ENCODE measurements around the gene TSNAX.
"Not testable (repeated sequence)": the region's sequence is repeated elsewhere in the genome, so short reads cannot be mapped to it uniquely, and the experiment has no call there.

TSNAX gene

DNA sequence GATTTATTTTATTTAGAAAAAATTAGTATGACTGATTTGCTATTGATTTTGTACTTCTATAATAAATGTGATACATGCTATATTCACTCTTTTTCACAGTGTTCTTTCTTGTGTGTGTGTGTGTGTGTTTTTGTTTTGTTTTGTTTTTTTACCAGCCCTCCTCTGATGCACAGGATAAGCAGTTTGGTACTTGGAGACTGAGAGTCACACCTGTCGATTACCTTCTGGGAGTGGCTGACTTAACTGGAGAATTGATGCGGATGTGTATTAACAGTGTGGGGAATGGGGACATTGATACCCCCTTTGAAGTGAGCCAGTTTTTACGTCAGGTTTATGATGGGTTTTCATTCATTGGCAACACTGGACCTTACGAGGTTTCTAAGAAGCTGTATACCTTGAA is 35.9 kb downstream of the TSNAX start:
- no peak for FAIRE-seq

DNA sequence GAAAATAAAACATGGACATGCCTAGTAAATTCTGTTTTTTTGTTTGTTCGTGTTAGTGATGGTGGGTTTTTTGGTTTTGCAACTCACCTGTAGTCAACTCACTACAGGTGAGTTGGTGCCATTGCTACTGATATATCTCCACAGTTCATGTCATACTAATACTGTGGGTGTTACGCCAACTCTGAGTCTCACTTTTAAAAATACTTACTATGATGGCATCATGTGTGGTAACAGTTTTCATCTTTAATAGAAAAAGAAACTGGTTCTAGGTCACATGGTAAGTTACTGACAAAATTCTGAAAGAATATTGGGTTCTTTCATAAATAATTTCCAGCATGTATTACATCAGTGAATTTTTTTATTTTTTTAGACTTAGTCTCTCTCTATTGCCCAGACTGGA is 38.0 kb downstream of the TSNAX start:
- no peak for FAIRE-seq

GRCh38 chr1:231570262-231570661 is 41.8 kb downstream of the TSNAX start:
- FAIRE-seq: not testable (repeated sequence)

DNA sequence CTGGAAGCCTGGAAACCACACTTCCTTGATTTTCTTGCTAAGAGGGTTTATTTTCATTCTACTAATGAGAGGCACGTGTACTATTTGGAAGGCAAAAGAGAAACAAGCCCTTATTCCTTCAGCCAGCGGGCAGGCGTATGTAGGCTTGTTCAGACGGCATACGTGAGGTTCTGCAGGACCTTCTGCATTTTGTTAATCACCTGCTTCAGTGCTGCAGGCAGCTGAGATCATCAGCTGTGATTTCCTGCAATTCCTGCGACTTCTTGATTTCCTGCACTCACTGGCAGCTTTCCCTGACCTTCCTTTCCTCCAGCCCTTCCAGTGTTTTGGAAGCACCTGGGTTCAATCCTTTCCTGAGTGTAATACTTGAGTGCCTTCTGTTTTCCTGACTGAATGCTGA is 43.4 kb downstream of the TSNAX start:
- FAIRE-seq: no peak

DNA sequence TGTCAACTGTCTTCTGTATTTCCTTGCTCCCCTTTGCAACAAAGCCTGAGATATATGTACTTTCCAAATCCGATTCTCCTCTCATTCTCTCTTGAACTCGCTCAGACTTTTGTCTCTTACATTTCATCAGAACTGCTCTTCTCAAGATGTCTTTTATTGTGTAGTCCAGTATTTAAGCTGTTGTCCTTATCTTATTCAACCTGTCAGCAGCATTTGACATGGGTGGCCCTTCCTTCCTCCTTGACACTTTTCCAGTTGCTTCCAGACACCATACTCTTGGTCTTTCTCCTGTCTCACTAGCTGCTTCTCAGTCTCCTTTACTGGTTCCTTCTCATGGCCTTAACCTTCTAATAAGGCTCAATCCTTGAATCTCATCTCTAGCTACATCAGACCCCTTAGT is 47.0 kb downstream of the TSNAX start:
- no peak for FAIRE-seq

DNA sequence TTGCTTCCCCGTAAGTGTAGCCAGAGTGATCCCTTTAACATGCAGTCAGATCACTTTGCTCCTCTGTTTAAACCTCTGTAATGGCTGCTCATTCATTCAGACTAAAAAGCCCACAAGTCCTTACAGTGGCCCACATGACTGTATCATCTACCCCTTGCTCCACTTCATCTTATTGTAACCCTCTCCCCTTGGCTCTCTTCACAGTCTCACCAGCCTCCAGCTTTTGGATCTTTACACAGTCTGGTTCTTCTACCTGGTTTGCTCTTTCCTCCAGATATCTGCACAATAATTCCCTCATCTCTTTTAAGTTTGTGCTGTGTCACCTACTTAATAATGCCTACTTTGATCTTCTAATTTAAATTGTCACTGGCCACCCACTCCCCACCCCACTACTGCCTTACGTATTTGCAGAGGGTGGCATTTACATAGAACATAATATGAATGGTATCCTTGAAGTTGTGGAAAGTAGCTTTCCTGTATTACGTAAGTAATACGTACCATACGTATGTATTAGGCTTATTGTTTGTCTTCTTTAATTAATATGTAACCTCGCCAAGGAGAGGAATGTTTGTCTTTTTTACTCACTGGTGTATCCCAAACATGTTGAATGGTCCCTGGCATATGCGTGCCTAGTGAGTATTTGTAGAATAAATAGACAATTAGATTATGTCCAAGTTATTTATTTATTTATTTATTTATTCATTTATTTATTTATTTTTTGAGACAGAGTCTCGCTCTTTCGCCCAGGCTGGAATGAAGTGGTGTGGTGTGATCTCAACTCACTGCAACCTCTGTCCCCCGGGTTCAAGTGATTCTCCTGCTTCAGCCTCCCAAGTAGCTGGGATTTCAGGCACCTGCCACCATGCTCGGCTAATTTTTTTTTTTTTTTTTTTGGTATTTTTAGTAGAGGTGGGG is 48.6 kb downstream of the TSNAX start:
- no peak for FAIRE-seq

DNA sequence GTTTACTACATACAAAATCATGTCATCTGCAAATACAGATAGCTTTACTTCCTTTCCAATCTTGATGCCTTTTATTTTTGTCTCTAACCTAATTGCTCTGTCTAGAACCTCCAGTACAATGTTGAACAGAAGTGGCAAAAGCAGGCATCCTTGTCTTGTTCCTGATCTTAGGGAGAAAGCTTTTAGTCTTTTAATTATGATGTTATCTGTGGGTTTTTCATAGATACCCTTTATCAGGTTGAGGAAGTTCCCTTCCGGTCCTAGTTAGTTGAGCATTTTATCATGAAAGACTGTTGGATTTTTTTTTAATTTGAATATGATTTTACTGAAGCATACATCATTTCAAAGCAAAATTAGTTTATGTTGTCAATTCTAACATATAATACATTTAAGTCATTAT is 52.4 kb downstream of the TSNAX start:
- no peak for FAIRE-seq

DNA sequence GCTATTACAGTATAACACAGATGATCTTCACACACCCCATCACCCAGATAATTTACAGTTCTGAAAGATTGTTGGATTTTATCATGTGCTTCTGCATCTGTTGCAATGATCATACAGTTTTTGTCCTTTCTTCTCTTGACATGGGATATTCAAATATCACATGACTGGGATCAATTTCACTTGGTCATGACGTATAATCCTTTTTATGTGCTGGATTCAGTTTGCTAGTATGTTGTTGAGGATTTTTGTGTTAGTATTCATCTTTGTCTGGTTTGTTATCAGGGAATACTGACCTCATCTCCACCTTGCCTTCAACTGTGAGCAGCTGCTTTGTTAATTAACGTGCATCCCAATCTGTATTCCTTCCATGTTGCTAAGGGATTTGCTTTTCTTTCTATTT is 53.4 kb downstream of the TSNAX start:
- no peak for FAIRE-seq

DNA sequence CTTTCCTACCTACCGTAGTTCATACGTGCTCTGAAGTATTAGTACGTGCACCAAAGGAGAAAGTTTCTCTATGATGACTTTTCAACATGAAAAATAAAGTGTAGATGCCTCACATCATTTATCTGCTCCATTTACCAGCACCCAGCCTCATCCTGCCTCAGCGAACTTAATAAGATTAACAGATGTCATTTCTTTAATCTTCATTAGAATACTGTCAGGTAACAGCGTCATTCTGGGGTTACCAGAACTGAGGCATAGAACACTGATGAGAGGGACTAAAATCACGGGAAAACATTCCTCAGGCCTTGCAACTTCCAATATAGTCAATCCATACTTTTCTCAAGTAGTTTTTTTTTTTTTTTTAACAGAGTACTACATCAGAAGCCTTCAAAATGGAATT is 54.9 kb downstream of the TSNAX start:
- FAIRE-seq: no peak

DNA sequence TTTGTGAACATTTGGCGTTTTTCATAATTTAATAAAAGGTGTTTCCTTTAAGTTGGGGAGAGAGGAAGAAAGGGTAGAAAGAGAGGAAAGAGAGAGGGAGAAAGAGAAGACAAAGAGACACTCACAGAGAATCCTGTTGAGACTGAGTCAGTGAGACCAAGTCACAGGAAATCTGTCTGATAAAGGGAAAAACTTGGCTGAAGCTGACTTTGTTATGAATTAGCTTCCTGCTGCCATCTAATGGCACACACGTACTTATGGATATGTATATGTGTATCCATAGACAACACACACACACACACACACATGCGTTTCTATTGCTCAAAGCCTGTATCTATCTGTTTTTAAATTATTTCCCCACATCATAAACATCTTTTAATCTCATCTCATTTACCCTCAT is 55.6 kb downstream of the TSNAX start:
- FAIRE-seq: no peak

- no peak for FAIRE-seq
Measured at GRCh38 chr1:231584921-231585320, 56.5 kb downstream of the TSNAX start.

GRCh38 chr1:231590453-231591198 is 62.2 kb downstream of the TSNAX start:
- peak; percentile 12 for FAIRE-seq

DNA sequence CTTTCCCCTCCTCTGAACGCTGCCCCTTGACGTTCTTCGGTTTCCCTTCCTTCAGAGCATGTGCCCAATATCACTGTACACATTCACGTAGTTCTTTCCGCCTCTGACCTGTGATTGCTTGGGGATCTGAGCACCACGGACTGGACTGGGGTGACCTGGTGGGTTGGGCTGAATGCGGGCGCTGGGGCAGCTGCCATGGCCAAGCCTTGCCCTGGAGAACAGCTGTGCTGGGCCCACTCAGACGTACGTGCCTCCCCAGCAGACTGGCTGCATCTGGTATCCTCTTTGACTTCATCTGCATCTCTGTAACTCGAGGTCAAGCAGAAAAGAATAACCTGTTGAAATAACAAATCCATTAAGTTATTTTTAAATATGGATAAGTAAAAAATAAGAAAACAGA is 63.0 kb downstream of the TSNAX start:
- no peak for FAIRE-seq

GRCh38 chr1:231592809-231593208 is 64.3 kb downstream of the TSNAX start:
- FAIRE-seq: no peak

- not testable (repeated sequence) for FAIRE-seq
Measured at GRCh38 chr1:231593264-231593663, 64.8 kb downstream of the TSNAX start.

DNA sequence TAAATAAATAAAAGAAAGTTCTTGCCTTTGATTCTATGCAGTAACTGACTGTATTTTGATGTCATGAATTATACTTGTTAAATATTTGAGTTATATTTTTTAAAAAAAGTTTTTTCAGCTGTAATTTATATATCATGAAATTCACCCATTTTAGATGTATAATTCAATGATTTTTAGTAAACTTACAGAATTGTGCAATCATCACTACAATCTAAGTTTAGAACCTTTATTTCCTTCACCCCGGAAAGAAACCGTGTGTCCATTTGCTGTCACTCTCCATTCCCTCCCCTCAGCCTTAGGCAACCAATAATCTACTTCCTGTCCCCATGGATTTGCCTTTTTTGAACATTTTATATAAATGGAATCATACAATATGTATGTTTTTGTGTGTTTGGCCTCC is 65.7 kb downstream of the TSNAX start:
- FAIRE-seq: no peak

DNA sequence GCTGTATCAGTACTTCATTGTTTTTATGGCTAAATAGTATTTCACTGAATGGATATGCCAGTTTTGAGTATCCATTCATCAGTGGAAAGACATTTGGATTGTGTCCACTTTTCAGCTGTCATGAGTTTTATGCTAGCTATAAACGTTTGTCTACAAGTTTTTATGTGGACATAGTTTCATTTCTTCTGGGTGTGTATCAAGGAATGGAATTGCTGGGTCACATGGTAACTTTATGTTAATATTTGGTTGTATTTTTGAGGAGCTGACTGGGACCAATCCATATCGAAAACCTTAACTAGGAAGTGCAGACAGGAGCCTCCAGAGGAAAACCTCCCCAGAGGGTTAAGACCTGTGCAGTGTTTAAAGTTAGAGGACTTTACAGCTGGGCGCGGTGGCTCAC is 66.3 kb downstream of the TSNAX start:
- no peak for FAIRE-seq

DNA sequence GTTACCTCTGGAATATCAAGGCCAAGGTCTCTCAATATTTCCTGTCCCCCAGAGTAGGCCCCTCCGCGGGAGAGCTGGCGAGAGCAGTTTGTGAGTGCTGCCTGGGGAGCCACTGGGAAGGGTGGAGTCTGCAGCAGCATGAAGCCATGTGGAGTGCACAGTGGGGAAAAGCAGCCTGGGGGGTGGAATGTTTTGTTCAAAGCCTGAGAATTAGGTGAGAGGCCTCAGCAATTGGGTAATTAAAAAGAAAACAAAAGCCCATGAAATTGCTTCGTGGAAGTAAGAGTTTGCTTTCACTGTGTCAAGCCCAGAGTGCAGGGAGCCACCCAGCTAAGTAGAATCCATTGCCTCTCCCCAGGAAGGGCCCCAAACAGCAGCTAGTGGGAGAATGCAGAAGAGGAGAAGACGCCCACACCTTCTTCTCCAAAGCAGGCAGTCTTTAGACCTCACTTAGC is 67.9 kb downstream of the TSNAX start:
- FAIRE-seq: no peak

DNA sequence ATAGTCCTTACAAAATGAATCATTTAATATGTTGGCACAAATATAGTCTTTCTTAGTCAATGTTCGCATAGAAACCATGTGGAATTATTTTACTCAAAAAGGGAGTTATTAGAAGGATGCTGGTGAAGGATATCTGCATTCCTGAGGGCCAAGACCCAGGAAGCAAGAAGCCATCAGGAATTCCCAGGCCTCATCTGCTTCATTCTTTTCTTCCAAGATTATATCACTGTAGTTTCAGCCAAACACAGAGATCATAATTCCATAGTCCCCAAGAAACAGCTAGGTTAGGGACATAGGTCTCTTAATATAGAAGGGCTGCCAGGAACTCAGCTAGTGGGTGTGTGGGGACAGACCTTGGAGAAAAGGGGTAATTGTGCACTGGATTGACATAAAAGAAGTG is 69.5 kb downstream of the TSNAX start:
- no peak for FAIRE-seq

DNA sequence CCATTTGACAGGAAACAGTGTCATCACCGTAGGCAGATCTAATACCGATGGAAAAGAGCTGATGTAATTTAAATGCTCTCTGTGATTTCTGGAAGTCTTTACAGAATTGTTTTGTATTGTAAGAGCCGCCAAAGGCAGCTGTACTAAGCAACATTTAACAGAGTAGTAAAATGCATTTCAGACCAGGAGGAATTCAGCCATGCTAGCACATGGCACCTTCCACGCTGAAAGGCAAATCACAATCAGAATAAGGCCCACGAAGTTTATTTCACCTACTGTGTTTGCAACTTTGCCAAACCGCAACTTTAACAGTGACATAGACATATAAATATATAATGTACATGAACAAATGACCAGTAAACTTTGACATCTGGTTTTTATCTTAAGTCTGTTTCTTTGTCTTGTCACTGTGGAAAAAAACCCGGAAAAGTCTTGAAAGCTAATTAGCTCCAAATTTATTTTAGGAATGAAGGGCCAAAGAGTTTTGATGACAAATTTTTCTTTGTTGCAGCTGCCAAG is 72.0 kb downstream of the TSNAX start:
- peak; percentile 57 for FAIRE-seq

GRCh38 chr1:231601824-231602672 is 73.6 kb downstream of the TSNAX start:
- peak; percentile 35 for FAIRE-seq

- FAIRE-seq: no peak
Measured at GRCh38 chr1:231602673-231602984, 74.2 kb downstream of the TSNAX start.
